IPS-NIHi7 (cell line): ENCODE results near the gene PPIL3.

Source experiments
- DNase-seq: peaks from one replicate; pipeline ENCODE4 v3.0.0; 2012; ENCODE audit warnings: mixed read lengths; ENCODE audit errors: extremely low spot score

PPIL3 gene

GRCh38 chr2:200861617-200862155 lies 27.2 kb downstream of the PPIL3 start:
- DNase-seq, result no peak

GRCh38 chr2:200860092-200860795 lies 28.6 kb downstream of the PPIL3 start:
- DNase-seq, result no peak

GRCh38 chr2:200856806-200857205 lies 32.1 kb downstream of the PPIL3 start:
- no peak for DNase-seq

GRCh38 chr2:200852605-200853004 lies 36.3 kb downstream of the PPIL3 start:
- no peak for DNase-seq

- no peak for DNase-seq
Measured at GRCh38 chr2:200851398-200852248, 37.3 kb downstream of the PPIL3 start.

- no peak for DNase-seq
Measured at GRCh38 chr2:200850512-200851256, 38.2 kb downstream of the PPIL3 start.

- no peak for DNase-seq
Measured at GRCh38 chr2:200847939-200848338, 40.9 kb downstream of the PPIL3 start.

GRCh38 chr2:200847269-200847668 lies 41.6 kb downstream of the PPIL3 start:
- DNase-seq, result no peak

GRCh38 chr2:200845669-200846325 lies 43.1 kb downstream of the PPIL3 start:
- DNase-seq, result no peak

- DNase-seq, result no peak
Measured at GRCh38 chr2:200845194-200845593, 43.7 kb downstream of the PPIL3 start.

GRCh38 chr2:200843993-200844948 lies 44.6 kb downstream of the PPIL3 start:
- DNase-seq, result no peak

GRCh38 chr2:200839513-200839912 lies 49.4 kb downstream of the PPIL3 start:
- no peak for DNase-seq

- no peak for DNase-seq
Measured at GRCh38 chr2:200834701-200835100, 54.2 kb downstream of the PPIL3 start.

- peak; percentile 40 for DNase-seq
Measured at GRCh38 chr2:200829258-200829655, 59.6 kb downstream of the PPIL3 start.

- DNase-seq, result no peak
Measured at GRCh38 chr2:200828572-200829257, 60.2 kb downstream of the PPIL3 start.

- no peak for DNase-seq
Measured at GRCh38 chr2:200828104-200828503, 60.8 kb downstream of the PPIL3 start.

GRCh38 chr2:200821686-200822245 lies 67.1 kb downstream of the PPIL3 start:
- no peak for DNase-seq
